SK-N-SH (cell line): ENCODE results near the gene LIMA1.

ENCODE experiments used
- CTCF ChIP-seq: fragments of 200-600 bp; sonication (generic); IDR thresholded peaks from 2 replicates; pipeline ENCODE4 v1.6.1; 2017; ENCODE audit warnings: antibody characterized with exemption, mild to moderate bottlenecking, moderate library complexity
- EP300 ChIP-seq, 2 experiments: IDR thresholded peaks; 2 replicates each; pipeline versions ENCODE4 v1.4.0 to v1.6.1; 2012; ENCODE audit warnings: borderline replicate concordance in 1 of 2, low read depth in 1 of 2, low read length in 1 of 2
- EZH2phosphoT487 ChIP-seq: fragments of 200-600 bp; sonication (generic); IDR thresholded peaks from 2 replicates; pipeline ENCODE4 v1.6.1; 2017; ENCODE audit warnings: low read depth, mixed run types, mild to moderate bottlenecking, antibody characterized with exemption, moderate library complexity, borderline replicate concordance
- GATA2 ChIP-seq: sonication (generic); formaldehyde crosslinking; IDR thresholded peaks from 2 replicates; pipeline ENCODE4 v1.5.0; 2020; ENCODE audit warnings: mild to moderate bottlenecking, missing genetic modification reagents
- MEF2A ChIP-seq: IDR thresholded peaks from 2 replicates; pipeline ENCODE4 v1.4.0; 2012; ENCODE audit warnings: low read depth, borderline replicate concordance
- MXI1 ChIP-seq: IDR thresholded peaks from 2 replicates; pipeline ENCODE4 v1.6.1; 2012; ENCODE audit warnings: mild to moderate bottlenecking, low read depth, low read length, improper control_type of control experiment
- NFIC ChIP-seq: IDR thresholded peaks from 2 replicates; pipeline ENCODE4 v1.4.0; 2012; ENCODE audit warnings: borderline replicate concordance
- POLR2AphosphoS5 ChIP-seq: IDR thresholded peaks from 2 replicates; pipeline ENCODE4 v1.6.1; 2012; ENCODE audit warnings: low read depth, low read length
- RAD21 ChIP-seq: IDR thresholded peaks from 2 replicates; pipeline ENCODE4 v1.6.1; 2012; ENCODE audit warnings: mild to moderate bottlenecking, low read length
- RCOR1 ChIP-seq: fragments of 150-350 bp; IDR thresholded peaks from 2 replicates; pipeline ENCODE4 v1.6.1; 2017; ENCODE audit warnings: antibody characterized with exemption, low read length
- RXRA ChIP-seq: IDR thresholded peaks from 2 replicates; pipeline ENCODE4 v1.4.0; 2012; ENCODE audit warnings: low read depth, mild to moderate bottlenecking, borderline replicate concordance
- SMC3 ChIP-seq: IDR thresholded peaks from 2 replicates; pipeline ENCODE4 v1.6.1; 2012; ENCODE audit warnings: low read depth, low read length, improper control_type of control experiment
- TF ChIP-seq, protein P1 (sequence below): fragments of 150-350 bp; IDR thresholded peaks from 2 replicates; pipeline ENCODE4 v1.6.1; 2016; ENCODE audit warnings: mild to moderate bottlenecking, low read depth, low read length
- TF ChIP-seq, protein P2 (sequence below): IDR thresholded peaks from 2 replicates; pipeline ENCODE4 v1.4.0; 2012; ENCODE audit warnings: low read depth

DNA sequence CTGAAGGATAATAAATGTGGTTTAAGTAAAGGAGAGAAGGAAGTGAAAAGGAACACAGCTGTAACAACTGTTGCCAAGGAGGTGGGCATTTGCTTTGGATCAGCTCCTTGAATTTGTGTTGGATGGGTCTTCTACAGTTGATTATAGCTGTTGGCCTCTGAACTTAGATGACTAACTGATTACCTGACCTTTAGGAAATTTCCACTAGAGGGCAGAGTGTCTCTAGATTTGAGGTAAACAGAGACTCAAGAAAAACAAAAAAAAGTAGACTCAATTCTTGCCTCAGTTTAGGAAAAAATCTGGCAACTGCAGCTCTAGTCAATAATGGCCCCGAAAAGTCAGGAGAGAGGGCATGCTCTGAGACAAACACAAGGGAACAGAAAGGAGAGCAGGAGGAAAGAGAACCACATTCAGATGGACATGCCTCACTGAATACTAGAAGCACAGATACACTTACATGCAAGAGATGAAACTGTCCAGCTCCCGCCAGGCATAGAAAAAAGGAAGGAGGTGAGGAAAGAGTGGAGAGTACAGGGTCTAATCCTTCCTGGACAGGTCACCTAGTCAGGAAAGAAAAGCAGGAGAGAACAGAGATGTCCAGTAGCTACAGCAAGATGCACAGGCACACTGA is 150.7 kb downstream of the LIMA1 start:
- TF ChIP-seq EZH2phosphoT487 (no peak), CTCF (peak; percentile 80), RXRA (no peak), RAD21 (peak; percentile 70), MEF2A (no peak), GATA2 (CRISPR knock-in tag) (peak; percentile 27; the same call in 1 of the 2 replicates), MXI1 (no peak), EP300 (IDR thresholded peaks at IDR 0.05; ENCODE audit: borderline replicate concordance in 1 of 2, low read depth in 1 of 2, low read length in 1 of 2) (no peak), SMC3 (peak; percentile 49), RCOR1 (no peak), NFIC (no peak), POLR2AphosphoS5 (no peak)
- TF ChIP-seq, protein P1, sequence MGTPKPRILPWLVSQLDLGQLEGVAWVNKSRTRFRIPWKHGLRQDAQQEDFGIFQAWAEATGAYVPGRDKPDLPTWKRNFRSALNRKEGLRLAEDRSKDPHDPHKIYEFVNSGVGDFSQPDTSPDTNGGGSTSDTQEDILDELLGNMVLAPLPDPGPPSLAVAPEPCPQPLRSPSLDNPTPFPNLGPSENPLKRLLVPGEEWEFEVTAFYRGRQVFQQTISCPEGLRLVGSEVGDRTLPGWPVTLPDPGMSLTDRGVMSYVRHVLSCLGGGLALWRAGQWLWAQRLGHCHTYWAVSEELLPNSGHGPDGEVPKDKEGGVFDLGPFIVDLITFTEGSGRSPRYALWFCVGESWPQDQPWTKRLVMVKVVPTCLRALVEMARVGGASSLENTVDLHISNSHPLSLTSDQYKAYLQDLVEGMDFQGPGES: no peak
- TF ChIP-seq, protein P2, sequence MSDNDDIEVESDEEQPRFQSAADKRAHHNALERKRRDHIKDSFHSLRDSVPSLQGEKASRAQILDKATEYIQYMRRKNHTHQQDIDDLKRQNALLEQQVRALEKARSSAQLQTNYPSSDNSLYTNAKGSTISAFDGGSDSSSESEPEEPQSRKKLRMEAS: no peak
